ENCODE results near the gene SELENBP1. TPM values are rescaled to one million over a fixed set of nuclear protein-coding genes. Genes with fewer than 3 reads are reported as not detected.

Gene SELENBP1
- total and polyA plus RNA-seq, 2 of the 13 experiments (the other 11 are each of a cell fraction or from before 2014, with no cell fraction given), result 27.8 to 29.0 TPM

GRCh38 chr1:151399324-151400171, 27.0 kb upstream of the SELENBP1 start, which contains the start of gene PSMB4 (continued):
- TF ChIP-seq ZNF142 (CRISPR knock-in tag; IDR thresholded peaks at IDR 0.05) (no peak), ZSCAN31 (CRISPR knock-in tag; IDR thresholded peaks at IDR 0.05; ENCODE audit: low read depth) (no peak; the same call in 1 of the 2 replicates), ZNF580 (CRISPR knock-in tag; IDR thresholded peaks at IDR 0.05; ENCODE audit: borderline replicate concordance, low read depth) (peak; percentile 14; the same call in 1 of the 2 replicates), ZNF782 (CRISPR knock-in tag; IDR thresholded peaks at IDR 0.05; ENCODE audit: borderline replicate concordance) (no peak), IRF9 (CRISPR knock-in tag; IDR thresholded peaks at IDR 0.05; ENCODE audit: borderline replicate concordance) (peak; percentile 69; the same call in 1 of the 2 replicates), PREB (CRISPR knock-in tag; IDR thresholded peaks at IDR 0.05) (no peak), ZNF143 (CRISPR knock-in tag; IDR thresholded peaks at IDR 0.05) (peak; percentile 62; the same call in 1 of the 2 replicates), SPEN (CRISPR knock-in tag; IDR thresholded peaks at IDR 0.05; ENCODE audit: low read depth) (peak; percentile 61), ZNF30 (CRISPR knock-in tag; IDR thresholded peaks at IDR 0.05) (no peak), ZNF414 (CRISPR knock-in tag; IDR thresholded peaks at IDR 0.05) (0 out of 2 replicates have a peak, but pooled peaks have one; percentile 37), RARG (CRISPR knock-in tag; IDR thresholded peaks at IDR 0.05; ENCODE audit: low read depth) (no peak), MED1 (CRISPR knock-in tag; IDR thresholded peaks at IDR 0.05) (no peak), ZNF160 (CRISPR knock-in tag; IDR thresholded peaks at IDR 0.05) (no peak; the same call in 1 of the 2 replicates), ZNF282 (IDR thresholded peaks at IDR 0.05; ENCODE audit: partially characterized antibody) (no peak), TRIM24 (CRISPR knock-in tag; IDR thresholded peaks at IDR 0.05) (no peak), ZNF280B (CRISPR knock-in tag; IDR thresholded peaks at IDR 0.05; ENCODE audit: borderline replicate concordance) (peak; percentile 36; the same call in 1 of the 2 replicates), HHEX (CRISPR knock-in tag; IDR thresholded peaks at IDR 0.05) (0 out of 2 replicates have a peak, but pooled peaks have one; percentile 20), ZNF329 (CRISPR knock-in tag; IDR thresholded peaks at IDR 0.05; ENCODE audit: low read depth) (no peak)
